ENCODE results near the gene PTPRB.

Gene PTPRB

GRCh38 chr12:70592664-70593063 lies 44.6 kb downstream of the PTPRB start:
- no peak for DNase-seq (ENCODE audit: low read depth in 2 of 2)

- no peak for DNase-seq (ENCODE audit: low read depth in 2 of 2)
Measured at GRCh38 chr12:70590549-70591226, 46.5 kb downstream of the PTPRB start.

GRCh38 chr12:70590051-70590450 lies 47.2 kb downstream of the PTPRB start:
- peak; percentile 3 to 31 for DNase-seq (ENCODE audit: low read depth in 2 of 2)

GRCh38 chr12:70584332-70584731 lies 52.9 kb downstream of the PTPRB start:
- DNase-seq (ENCODE audit: low read depth in 2 of 2), result no peak

- DNase-seq (ENCODE audit: low read depth in 2 of 2), result no peak
Measured at GRCh38 chr12:70583251-70583650, 54.0 kb downstream of the PTPRB start.

GRCh38 chr12:70581208-70581607 lies 56.0 kb downstream of the PTPRB start:
- DNase-seq (ENCODE audit: low read depth in 2 of 2), result no peak

- DNase-seq (ENCODE audit: low read depth in 2 of 2), result no peak
Measured at GRCh38 chr12:70577283-70577634, 60.0 kb downstream of the PTPRB start.

- no peak for DNase-seq (ENCODE audit: low read depth in 2 of 2)
Measured at GRCh38 chr12:70576341-70577282, 60.6 kb downstream of the PTPRB start.

- no peak for DNase-seq (ENCODE audit: low read depth in 2 of 2)
Measured at GRCh38 chr12:70571705-70572268, 65.4 kb downstream of the PTPRB start.

- DNase-seq (ENCODE audit: low read depth in 2 of 2), result no peak
Measured at GRCh38 chr12:70571029-70571428, 66.2 kb downstream of the PTPRB start.

- no peak for DNase-seq (ENCODE audit: low read depth in 2 of 2)
Measured at GRCh38 chr12:70561550-70561949, 75.7 kb downstream of the PTPRB start.

- no peak for DNase-seq (ENCODE audit: low read depth in 2 of 2)
Measured at GRCh38 chr12:70560671-70561070, 76.6 kb downstream of the PTPRB start.

- no peak for DNase-seq (ENCODE audit: low read depth in 2 of 2)
Measured at GRCh38 chr12:70559390-70559789, 77.8 kb downstream of the PTPRB start.

- DNase-seq (ENCODE audit: low read depth in 2 of 2), result no peak
Measured at GRCh38 chr12:70557583-70558191, 79.5 kb downstream of the PTPRB start.

GRCh38 chr12:70556179-70556869 lies 80.9 kb downstream of the PTPRB start:
- DNase-seq (ENCODE audit: low read depth in 2 of 2), result no peak

GRCh38 chr12:70555081-70555480 lies 82.1 kb downstream of the PTPRB start:
- no peak for DNase-seq (ENCODE audit: low read depth in 2 of 2)

- no peak for DNase-seq (ENCODE audit: low read depth in 2 of 2)
Measured at GRCh38 chr12:70553391-70553859, 83.8 kb downstream of the PTPRB start.

- no peak for DNase-seq (ENCODE audit: low read depth in 2 of 2)
Measured at GRCh38 chr12:70551731-70552130, 85.5 kb downstream of the PTPRB start.

- DNase-seq (ENCODE audit: low read depth in 2 of 2), result no peak
Measured at GRCh38 chr12:70550180-70550577, 87.0 kb downstream of the PTPRB start.

GRCh38 chr12:70549340-70550179 lies 87.7 kb downstream of the PTPRB start:
- no peak for DNase-seq (ENCODE audit: low read depth in 2 of 2)

- DNase-seq (ENCODE audit: low read depth in 2 of 2), result no peak
Measured at GRCh38 chr12:70543444-70543843, 93.8 kb downstream of the PTPRB start.
